Measurements from ENCODE around the gene LAMA1. TPM values are rescaled to one million over a fixed set of nuclear protein-coding genes. Genes with fewer than 3 reads are reported as not detected.

Gene LAMA1
- total RNA-seq, 2 donors from 2014 or later = 0.99 to 3.4 TPM

- WGBS, 2 donors = 92 to 93% methylated on average over 5 to 11 of the region's 11 CpGs
- no peaks in the 10 kb centered on the region for H3K36me3 ChIP-seq (replicated peaks in 1 of 2; ENCODE audit: insufficient read depth in 1 of 2, low read depth in 2 of 2)
- H3K4me3 ChIP-seq = no peak overlapping the region
- TF ChIP-seq POLR2A (IDR thresholded peaks at IDR 0.05) = no peak
- TF ChIP-seq, protein P1, sequence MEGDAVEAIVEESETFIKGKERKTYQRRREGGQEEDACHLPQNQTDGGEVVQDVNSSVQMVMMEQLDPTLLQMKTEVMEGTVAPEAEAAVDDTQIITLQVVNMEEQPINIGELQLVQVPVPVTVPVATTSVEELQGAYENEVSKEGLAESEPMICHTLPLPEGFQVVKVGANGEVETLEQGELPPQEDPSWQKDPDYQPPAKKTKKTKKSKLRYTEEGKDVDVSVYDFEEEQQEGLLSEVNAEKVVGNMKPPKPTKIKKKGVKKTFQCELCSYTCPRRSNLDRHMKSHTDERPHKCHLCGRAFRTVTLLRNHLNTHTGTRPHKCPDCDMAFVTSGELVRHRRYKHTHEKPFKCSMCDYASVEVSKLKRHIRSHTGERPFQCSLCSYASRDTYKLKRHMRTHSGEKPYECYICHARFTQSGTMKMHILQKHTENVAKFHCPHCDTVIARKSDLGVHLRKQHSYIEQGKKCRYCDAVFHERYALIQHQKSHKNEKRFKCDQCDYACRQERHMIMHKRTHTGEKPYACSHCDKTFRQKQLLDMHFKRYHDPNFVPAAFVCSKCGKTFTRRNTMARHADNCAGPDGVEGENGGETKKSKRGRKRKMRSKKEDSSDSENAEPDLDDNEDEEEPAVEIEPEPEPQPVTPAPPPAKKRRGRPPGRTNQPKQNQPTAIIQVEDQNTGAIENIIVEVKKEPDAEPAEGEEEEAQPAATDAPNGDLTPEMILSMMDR (IDR thresholded peaks at IDR 0.05) = no peak
- no peaks in the 10 kb centered on the region for H3K9me3 ChIP-seq
- no peak for DNase-seq
- no peak overlapping the region for H3K27ac ChIP-seq
- no peaks in the 10 kb centered on the region for H3K4me1 ChIP-seq
- H3K27me3 ChIP-seq = no peaks in the 10 kb centered on the region
- ATAC-seq = no peak
- intact Hi-C loops (cut with DNase I) = no loop called here
Observed at GRCh38 chr18:7037470-7037869, 80.1 kb downstream of the LAMA1 start.

DNA sequence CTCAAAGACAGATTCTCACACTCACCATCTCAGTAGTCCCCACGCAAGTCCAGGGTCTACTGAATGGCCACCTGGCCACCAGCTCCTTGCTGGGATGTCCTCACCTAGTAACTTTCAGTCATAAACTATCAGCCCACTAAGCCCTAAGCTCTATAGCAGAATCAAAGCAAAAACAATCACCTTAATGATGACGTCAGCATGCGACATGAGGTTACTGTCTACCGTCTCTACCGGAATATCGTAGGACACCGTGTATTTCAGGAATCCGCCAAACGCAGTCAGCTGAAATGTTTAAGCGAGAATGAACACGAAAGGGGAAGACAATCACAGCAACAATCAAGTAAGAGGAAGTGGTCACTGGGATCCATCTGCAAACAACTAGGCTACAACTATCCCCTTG lies 81.8 kb downstream of the LAMA1 start:
- no peak for DNase-seq
- Histone ChIP-seq H3K9me3 (no peaks in the 10 kb centered on the region), H3K27ac (no peak overlapping the region), H3K4me3 (no peak overlapping the region), H3K4me1 (no peaks in the 10 kb centered on the region), H3K36me3 (replicated peaks in 1 of 2; ENCODE audit: insufficient read depth in 1 of 2, low read depth in 2 of 2) (no peaks in the 10 kb centered on the region), H3K27me3 (no peaks in the 10 kb centered on the region)
- intact Hi-C loops (cut with DNase I) = no loop called here
- ATAC-seq = no peak
- 87 to 91% methylated on average over 11 of the region's 11 CpGs for WGBS, 2 donors
- TF ChIP-seq, protein P1 (IDR thresholded peaks at IDR 0.05) = no peak
- no peak for TF ChIP-seq POLR2A (IDR thresholded peaks at IDR 0.05)

DNA sequence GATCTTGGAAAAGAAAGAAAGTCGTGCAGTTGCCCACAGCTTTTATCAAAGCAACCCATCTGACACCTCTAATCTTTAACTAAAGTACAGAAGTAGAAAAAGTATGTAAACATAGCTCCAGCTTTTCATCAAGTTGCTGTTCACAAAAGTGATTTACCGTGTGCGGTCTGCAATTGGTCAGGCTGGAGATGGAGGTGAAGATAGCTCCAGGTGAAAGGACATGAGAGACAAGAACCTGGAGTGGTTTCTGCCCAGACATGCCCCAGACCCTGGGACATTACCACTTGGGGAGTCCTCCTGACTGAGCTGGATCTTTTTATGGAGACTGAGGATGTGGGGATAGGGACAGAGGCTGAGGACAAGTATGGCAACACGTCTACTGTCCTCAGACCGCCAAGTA lies 82.7 kb downstream of the LAMA1 start:
- Histone ChIP-seq H3K27ac (no peak overlapping the region), H3K9me3 (no peaks in the 10 kb centered on the region), H3K27me3 (no peaks in the 10 kb centered on the region), H3K36me3 (replicated peaks in 1 of 2; ENCODE audit: insufficient read depth in 1 of 2, low read depth in 2 of 2) (no peaks in the 10 kb centered on the region), H3K4me3 (no peak overlapping the region), H3K4me1 (no peaks in the 10 kb centered on the region)
- TF ChIP-seq, protein P1 (IDR thresholded peaks at IDR 0.05) = no peak
- TF ChIP-seq POLR2A (IDR thresholded peaks at IDR 0.05) = no peak
- intact Hi-C loops (cut with DNase I) = no loop called here
- whole genome bisulfite sequencing, 2 donors = 49 to 60% methylated on average over 5 of the region's 5 CpGs
- DNase-seq = no peak
- no peak for ATAC-seq

DNA sequence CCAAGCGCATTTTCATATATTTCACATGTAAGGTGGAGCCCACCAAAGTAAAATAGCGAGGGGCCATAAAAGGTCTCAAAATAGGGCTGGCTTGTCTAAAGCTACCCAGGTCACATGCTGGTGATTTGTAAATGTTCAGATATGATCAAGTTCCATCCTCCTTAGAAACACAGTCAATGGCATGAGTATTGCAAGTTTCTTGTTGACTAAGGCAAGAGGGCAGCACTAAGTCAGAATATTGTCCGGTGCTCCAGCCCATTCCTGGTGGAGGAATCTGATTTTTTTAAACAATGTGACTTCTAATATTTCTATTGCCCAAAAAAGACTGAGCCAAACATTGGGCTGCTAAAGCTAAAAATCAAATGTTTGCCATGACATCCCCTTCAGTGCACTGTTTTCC lies 85.1 kb downstream of the LAMA1 start:
- H3K27ac ChIP-seq = no peak overlapping the region
- ATAC-seq (no peak), DNase-seq (no peak)
- no peaks in the 10 kb centered on the region for H3K9me3 ChIP-seq
- H3K4me1 ChIP-seq = no peaks in the 10 kb centered on the region
- no peak for TF ChIP-seq POLR2A (IDR thresholded peaks at IDR 0.05)
- TF ChIP-seq, protein P1 (IDR thresholded peaks at IDR 0.05) = no peak
- 72 to 75% methylated on average over 3 of the region's 3 CpGs for WGBS, 2 donors
- intact Hi-C loops (cut with DNase I) = no loop called here
- no peak overlapping the region for H3K4me3 ChIP-seq
- H3K36me3 ChIP-seq (replicated peaks in 1 of 2; ENCODE audit: insufficient read depth in 1 of 2, low read depth in 2 of 2) = no peaks in the 10 kb centered on the region
- H3K27me3 ChIP-seq = no peaks in the 10 kb centered on the region

- intact Hi-C loops (cut with DNase I) = no loop called here
- H3K27ac ChIP-seq = no peak overlapping the region
Observed at GRCh38 chr18:7028625-7029024, 89.0 kb downstream of the LAMA1 start.

More at GRCh38 chr18:7028625-7029024, 89.0 kb downstream of the LAMA1 start:
- Histone ChIP-seq H3K4me1 (no peaks in the 10 kb centered on the region), H3K27me3 (no peaks in the 10 kb centered on the region), H3K4me3 (no peak overlapping the region), H3K36me3 (replicated peaks in 1 of 2; ENCODE audit: insufficient read depth in 1 of 2, low read depth in 2 of 2) (no peaks in the 10 kb centered on the region), H3K9me3 (no peaks in the 10 kb centered on the region)
- ATAC-seq (no peak), DNase-seq (no peak)
- 82 to 84% methylated on average over 13 of the region's 13 CpGs for WGBS, 2 donors
- TF ChIP-seq, protein P1 (IDR thresholded peaks at IDR 0.05) = no peak
- TF ChIP-seq POLR2A (IDR thresholded peaks at IDR 0.05) = no peak
